GM18498 (cell line): ENCODE data around the gene COL9A3.

Experiments used
- ATAC-seq: cut with Tn5 transposase; IDR thresholded peaks from one replicate; pipeline ENCODE4 v1.9.1; 2021; ENCODE audit warnings: mild to moderate bottlenecking, moderate library complexity; ENCODE audit not compliant: unreplicated experiment

Gene COL9A3

DNA sequence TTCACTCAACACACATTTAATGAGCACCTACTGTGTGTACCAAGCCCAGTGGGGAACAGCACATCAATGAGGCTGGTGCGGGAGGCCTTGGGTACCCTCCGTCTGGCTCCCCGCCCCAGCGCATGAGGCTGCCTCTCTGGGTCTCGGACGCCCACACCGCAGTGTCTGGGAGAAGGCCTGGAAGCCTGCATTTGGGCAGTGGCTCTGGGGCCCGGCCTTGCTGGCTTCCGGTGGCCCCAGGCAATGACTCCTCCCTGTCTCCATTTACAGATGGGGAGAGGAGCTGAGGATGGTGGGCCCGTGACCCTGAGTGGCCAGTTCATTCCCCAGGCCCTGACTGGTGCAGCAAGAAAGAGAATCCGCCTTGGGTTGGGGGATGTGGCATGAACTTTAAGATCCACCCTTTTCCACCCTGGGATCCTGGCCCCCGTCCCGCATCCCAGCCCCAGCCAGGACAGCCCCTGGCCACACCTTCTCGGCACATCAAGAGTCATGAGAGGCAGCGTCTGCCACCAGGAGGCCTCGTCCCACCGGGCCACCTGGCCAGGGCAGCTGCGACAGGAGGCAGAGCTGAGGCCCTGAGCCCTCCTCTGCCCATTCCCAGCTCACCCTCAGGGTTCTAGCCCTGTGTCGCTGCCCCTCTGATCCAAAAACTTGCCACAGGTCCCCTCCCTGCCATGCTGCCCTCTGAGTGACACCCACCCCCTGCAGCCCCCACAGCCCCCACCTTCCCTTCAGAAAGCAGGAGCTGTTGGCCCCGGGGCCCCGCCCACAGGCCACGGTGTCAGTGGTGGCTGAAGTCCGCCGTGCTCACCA, 38.0 kb upstream of the COL9A3 start:
- no peak for ATAC-seq

DNA sequence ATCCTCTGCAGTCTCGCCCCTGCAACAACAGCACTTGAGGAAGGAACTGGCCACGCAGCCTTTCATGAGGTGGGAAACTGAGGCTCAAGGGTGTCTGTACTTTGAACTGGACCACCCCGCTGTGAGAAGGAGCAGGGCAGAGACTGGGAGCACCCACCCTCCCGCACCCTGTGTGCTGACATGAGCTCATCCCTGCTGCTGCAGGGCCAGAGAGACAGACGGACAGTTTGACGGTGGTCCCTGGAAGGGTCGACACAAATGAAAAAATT, 37.5 kb upstream of the COL9A3 start:
- ATAC-seq: no peak

DNA sequence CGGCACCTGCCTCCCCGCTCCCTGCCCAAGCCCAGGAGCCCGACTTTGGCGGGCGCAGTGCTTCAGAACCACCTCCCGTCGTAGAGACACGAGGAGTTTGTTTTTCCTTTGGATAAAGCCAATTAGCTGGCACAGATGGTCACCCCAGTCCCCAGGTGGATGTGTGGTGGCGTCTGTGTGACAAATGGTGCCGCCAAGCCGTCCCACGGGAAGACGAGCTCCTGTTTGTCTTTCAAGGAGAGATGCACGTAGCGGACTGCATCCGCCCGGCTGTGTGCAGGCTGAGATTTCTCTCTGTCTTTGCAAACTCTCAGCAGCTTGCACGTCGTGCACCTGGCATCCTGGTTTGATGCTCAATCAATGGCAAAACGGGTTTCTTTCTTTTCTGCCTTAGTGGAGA, 36.6 kb upstream of the COL9A3 start:
- ATAC-seq: no peak

DNA sequence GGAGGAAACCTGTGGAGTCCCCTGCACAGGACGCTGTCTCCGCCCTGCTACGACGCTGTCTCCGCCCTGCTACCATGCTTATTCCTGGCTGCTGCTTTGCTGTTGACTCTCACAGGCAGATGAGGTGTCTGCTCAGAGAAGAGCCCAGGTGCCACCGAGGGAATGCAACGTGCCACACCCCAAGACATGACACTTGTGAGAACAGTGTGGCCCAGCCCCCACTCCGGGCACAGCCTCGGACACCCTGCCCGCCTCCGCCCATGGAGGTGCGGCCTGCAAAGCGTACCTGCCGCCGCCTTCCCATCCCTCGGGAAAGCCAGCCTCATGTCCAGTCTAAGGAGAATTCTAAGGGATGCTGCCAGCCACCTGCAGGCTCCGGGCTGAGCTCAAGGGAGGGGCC, 36.2 kb upstream of the COL9A3 start:
- ATAC-seq: no peak

DNA sequence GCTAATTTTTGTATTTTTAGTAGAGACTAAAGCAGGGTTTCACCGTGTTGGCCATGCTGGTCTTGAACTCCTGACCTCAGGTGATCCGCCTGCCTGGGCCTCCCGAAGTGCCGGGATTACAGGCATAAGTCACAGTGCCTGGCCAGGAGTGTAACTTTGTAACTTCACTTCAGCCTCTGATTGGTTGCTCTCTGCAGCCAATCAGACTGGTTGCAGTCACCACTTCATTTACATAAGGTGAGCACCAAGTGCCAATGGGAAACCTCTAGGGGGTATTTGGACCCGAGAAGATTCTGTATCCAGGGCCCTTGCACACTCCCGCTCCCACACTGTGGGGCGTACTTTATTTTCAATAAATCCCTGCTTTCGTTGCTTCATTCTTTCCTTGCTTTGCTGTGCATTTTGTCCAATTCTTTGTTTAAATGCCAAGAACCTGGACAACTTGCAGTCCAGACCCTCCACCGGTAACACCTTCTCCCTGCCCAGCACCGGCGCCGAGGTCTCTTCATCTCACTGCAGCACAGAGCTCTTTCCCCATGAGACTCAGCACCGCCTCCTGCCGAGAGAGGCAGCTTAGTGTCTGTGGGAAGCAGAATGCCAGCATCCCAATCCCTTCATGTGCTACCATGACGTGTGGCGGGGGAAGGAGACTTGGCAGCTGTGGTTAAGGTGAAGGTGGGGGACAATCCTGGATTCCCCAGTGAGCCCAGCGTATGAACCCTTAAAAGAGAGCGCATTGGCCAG, 34.5 kb upstream of the COL9A3 start:
- ATAC-seq: no peak

DNA sequence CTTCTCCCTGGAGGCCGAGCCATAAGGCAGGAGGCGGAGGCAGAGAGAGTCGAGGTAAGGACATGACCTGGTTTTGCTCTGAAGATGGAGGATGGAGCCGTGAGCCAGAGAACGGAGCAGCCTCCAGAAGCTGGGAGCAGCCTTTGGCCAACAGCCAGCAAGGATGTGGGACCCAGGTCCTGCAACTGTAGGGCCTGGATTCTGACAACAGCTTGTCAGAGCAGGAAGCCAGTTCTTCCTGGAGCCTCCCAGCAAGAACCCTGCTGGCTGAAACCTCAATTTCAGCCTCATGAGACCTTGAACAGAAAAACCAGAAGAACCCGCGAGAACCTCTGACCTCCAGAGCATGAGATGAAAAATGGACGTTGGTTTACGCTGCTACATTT, 34.0 kb upstream of the COL9A3 start:
- ATAC-seq: no peak

DNA sequence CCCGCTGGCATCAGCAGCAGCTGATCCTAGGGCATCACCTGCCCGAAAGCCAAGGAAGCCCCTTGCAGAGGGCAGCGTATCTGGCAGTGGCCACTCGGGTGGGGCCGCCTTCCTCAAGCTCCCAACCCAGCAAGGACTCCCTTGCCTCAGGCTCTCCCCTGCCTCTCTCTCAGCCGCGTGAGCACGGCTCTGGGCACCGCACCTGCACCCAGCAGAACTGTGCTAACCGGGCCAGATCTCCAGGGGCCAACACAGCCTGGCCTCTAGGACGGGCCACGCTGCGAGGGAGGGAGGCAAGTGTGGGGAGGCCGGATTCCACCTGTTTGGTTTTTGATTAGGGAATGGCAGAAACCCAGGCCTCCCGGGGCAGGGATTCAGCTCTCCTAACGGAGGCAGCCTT, 32.4 kb upstream of the COL9A3 start:
- ATAC-seq: no peak

DNA sequence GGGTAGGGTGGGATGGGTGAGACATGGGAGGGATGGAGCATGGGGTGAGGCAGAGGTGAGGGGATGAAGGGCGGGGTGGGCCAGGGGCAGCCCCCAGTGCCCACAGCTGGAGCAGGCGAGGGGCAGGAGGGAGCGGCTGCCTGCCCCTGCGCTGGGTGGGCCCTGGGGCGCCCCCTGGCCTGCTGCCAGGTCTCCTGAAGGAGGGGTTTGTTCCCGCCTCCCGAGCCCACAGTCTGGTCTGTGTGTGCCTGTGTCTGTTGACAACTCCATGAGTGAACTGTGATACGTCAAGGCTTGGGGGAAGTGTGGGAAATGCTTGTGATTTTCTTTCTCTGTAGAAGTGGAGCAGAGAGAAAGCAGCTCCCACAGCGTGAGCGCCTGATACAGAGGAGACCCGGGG, 31.5 kb upstream of the COL9A3 start:
- ATAC-seq: no peak

DNA sequence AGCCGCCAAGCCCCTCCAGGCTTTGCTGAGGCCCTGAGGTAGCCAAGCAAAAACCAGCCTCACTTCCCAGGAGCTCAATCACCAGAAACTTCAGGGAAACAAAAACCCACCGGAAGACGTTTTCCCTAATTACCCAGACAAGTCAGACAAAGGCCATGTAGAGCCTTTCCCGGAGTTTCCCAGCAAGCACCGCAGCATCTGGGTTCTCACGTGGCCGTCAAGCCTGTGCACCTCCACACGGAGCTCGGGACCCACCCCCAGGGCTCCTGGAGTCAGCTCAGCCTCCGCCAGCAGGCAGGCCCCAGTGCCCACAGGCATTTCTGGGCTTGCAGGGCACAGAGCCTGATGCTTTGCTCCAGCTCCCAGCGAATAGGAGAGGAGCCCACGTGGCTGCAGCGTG, 30.7 kb upstream of the COL9A3 start:
- ATAC-seq: no peak

DNA sequence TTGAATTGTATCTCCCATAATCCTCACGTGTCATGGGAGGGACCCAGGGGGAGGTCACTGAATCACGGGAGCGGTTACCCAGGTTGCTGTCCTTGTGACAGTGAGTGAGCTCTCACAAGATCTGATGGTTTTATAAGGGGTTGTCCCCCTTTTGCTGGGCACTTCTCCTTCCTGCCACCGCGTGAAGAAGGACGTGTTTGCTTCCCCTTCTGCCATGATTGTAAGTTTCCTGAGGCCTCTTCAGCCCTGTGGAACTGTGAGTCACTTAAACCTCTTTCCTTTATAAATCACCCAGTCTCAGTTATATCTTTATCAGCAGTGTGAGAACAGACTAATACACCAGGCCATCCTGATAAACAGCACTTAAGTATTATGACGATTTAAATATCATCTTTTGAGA, 29.5 kb upstream of the COL9A3 start:
- ATAC-seq: no peak

DNA sequence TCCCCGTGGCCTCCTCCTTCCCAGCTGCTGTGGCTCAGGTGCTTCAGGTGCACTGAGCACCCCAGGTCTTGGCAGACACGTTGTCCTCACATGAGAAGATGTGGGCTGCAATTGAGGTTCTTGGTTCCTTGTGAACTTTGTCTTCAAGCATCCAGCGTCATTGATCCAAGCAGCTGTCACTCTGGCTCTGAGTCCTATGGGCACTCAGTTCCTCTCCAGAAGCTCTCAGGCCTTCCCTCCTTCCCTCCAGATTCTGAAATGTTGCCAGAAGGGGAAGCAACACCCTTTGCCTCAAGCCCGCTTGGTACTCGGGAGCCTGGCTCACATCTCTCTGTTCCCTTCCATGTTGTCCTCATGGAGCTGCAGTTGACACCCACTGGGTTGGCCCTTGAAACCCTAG, 29.0 kb upstream of the COL9A3 start:
- ATAC-seq: no peak

DNA sequence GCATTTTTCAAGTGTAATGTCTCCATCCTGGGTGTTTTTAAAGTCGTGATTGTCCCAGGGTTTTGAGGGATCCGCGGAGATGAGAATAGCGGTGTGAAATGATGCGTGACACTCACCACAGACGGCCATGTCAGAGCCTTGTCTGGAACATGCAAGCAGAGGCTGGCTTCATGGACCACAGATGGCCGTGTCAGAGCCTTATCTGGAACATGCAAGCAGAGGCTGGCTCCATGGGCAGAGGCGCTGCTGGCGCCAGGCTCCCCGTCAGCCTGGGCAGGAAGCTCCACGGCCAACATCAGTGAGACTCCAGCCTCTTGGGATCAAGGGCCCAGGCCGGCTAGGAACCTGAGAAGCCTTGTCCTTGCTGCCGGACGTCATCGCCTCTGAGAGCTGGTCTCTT, 28.2 kb upstream of the COL9A3 start:
- no peak for ATAC-seq

DNA sequence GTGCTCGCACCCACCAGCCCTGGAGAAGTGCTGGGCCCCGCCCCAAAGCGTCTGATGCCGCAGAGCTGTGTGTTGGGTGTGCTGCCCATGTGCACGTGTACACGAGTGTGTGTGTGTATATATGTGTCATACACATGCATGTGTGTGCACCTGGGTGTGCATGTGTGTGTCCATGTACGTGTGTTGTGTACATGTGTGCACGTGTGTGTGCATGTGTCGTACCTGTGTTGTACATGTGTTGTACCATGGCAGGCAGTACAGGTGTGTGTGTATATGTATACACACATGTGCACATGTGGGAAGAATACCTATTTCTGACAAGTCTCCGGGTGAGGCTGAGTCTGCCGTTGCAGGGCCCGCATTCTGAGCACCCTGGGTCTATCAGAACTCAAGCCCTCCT, 26.8 kb upstream of the COL9A3 start:
- ATAC-seq: no peak

DNA sequence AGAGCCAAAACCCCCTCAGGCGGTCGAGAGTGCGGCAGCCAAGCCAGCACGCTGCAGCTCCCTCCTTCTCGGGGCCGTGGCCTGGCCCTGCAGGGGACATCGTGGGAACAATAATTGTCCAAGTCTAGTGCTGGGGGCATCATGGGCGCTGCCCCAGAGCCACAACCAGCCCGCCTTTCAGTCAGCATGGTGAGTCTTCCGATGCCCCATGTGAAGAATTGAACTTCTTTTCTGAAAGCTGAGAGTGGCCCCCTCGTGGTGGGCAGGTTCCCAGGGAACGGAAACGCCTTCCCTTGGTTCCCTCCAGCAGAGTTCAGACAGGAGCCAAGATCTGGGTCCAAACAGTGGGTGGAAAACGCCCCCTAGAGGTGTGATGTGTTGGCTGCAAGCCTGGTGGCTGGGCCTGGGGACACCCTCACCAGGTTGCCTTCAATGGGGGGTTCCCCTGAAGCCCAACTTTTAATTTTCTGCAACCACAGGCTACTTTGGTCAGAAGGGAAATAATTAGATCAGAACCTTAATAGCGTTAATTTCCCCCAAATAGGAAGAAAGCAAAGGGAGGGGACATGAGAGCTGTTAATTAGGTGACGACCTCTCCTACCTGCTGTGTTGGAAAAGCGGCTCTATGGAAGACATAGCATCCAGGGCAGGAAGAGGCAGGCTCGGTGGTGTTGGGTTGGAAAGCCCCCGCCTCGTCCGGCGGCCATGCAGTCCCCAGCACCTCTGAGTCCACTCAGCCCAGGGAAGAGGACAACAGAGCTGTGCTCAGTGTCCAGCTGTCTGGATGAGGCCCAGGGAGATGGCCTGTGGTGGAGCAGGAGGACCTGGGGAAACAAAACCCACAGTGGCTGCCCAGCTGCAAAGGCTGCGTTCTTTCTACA, 25.3 kb upstream of the COL9A3 start:
- no peak for ATAC-seq

DNA sequence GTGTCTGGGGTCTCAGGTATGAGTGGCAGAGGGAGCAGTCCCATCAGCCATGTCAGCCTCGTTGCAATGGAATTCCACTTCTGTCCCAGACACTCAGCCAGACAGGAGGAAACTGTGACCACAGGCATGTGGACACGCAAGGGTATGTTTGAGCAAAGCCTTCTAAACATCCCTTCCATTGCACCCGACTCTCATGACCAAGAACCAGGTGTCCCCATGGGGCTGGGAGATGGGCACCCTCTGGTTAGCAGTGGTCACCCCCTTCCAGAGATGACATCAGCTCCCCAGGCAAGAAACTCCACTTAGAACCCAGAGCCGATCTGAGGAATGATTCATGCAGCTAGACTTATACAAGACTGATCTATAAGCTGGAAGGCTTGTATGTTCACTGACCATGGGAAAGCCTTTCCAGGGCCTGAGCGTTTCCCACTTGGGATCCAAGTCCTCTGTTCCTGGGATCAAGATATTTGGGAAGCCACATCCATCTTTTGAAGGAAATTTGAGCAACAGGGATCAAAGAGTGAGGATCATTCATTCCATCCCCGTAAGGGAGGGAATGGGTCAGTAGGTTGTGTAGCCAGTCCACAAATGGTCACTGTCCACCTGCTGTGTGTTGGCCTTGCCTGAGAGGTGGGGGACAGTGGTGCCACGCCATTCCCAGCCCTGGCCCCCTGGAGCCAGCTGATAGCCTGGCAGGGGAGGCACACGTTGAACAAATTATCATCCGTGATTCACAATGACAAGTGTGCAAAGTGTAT, 24.5 kb upstream of the COL9A3 start:
- ATAC-seq: no peak

DNA sequence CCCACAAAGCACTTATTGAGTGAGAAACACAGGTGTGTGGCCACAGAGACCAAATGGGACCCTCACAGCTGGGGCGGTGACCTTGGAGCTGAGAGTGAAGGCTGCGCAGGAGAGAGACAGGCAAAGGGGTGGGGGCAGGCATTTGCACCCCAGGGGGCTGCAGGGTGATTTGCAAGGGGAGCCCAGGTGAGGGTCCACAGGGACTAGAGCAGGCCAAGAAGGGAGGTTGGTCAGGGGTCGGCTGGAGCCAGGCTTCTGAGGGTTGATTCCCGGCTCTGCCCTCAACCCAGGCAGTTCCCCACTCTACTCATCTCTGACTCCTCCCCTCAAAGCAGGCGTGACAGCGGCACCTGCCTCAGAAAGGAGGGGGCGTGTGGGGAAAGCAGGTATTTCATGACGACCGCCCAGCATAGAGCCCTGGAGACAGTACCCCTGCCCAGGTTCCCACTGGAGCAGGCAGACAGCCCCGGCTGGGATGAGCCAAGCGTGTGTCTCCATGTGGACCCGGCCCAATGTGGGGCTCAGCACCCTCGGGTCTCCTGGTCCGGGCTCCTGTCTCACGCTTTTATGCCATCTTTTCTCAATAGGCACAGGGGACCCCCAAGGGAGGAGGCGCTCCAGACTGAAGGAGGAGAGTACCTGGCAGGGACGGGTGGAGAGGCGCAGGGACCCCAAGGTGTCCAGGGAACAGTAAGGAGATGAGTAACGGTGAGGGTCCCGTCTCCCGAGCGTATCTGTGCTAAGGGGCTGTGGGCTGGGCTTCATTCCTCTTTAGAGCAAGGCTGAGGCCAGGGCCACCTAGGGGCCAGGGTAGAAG, 23.7 kb upstream of the COL9A3 start:
- ATAC-seq: no peak

DNA sequence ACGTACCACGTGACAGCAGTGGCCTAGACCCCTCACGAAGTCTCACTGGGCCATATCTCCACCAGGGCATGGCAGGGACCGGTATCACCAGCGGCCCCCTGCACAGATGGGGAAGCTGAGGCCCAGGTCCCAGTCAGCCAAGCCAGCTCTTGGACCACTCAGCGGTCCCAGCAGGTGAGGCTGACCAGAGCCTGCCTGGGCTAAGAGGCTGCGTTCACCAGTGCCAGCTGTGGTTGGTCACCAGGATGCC, 23.2 kb upstream of the COL9A3 start:
- no peak for ATAC-seq

DNA sequence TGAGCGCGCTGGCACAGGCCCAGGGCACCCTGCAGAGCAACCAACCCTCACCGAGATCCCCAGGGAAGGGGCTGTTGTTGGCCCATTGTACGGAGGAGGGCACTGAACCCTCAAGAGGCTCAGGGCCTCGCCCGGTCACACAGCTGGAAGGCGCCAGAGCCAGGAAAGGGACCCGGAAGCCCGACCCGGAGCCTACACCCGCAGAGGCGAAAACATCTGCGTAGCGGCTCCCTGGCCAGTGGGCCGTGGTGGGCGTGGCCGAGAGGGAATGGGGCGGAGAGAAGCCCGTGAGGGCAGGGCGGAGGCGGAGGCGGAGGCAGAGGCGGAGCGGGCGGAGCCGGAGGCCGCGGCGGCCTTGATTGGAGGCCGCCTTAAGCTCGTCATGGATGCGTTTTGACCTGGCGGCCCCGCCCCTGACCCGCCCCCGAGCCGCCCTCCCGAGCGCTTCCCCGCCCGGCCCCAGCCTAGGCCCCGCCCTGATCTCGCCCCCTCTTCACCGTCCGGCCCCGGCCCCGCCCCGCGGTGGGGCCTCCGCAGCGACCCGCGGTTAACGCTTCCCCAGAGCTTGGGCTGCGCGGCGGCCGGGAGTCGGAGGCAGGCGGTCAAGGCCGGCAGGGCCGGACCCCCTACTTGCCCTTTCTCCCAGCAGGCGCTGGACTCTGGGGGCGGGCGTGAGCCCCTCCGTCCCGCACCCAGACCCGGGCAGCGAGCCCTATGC, 22.7 kb upstream of the COL9A3 start:
- peak; percentile 72 for ATAC-seq

DNA sequence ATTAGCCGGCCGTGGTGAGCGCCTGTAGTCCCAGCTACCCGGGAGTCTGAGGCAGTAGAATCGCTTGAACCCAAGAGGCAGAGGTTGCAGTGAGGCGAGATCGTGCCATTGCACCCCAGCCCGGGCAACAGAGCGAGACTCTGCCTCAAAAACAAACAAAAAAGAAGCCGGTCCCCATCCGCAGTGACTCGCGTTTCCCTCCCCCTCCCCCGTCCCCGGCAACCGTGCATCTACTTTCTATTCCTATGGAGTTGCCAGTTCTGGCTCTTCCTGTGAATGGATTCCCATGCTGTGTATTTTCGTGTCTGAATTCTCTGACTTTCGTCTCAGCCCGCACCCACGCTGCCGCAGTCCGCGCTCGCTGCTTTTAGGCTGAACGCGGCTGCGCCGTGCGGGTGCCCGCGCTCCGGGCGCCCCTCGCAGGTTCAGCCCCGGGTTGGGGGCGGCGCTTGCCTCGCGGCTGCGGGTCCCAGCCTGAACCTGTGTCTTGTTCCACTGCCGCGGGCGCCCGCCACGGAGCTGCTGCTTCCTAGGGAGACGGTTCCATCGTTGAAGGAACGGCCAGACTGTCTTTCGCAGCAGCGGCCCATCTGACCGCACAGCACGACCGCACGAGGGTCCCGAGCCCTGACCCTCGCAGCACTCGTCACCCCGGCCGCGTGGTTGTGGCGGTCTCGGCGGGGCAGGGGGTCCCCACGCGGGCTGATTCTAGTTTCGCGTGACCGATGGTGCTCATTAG, 21.7 kb upstream of the COL9A3 start:
- no peak for ATAC-seq
